Upper lobe of left lung (tissue), 4 donors: Measurements from ENCODE around the gene RETSAT.

Experiments used
- CTCF ChIP-seq, 6 experiments: fragments of 450-650 bp in 4 of 6; fragments of 200-600 bp in 2 of 6; sonication (generic) in 2 of 6; IDR thresholded peaks; one replicate each; pipeline ENCODE4 v1.5.1; 2016 to 2019; ENCODE audit warnings: antibody characterized with exemption in 6 of 6
- EP300 ChIP-seq, 4 donors: sonication (generic); formaldehyde crosslinking; IDR thresholded peaks; one replicate each; pipeline ENCODE4 v1.5.1; 2017; ENCODE audit warnings: antibody characterized with exemption in 4 of 4, control low read depth in 2 of 4
- POLR2A ChIP-seq, 4 donors: fragments of 450-650 bp; IDR thresholded peaks; one replicate each; pipeline ENCODE4 v1.5.1; 2016 to 2017; ENCODE audit warnings: antibody characterized with exemption in 4 of 4, mild to moderate bottlenecking in 2 of 4
- POLR2AphosphoS5 ChIP-seq, 2 donors: sonication (generic); formaldehyde crosslinking; IDR thresholded peaks; one replicate each; pipeline ENCODE4 v1.5.1; 2017; ENCODE audit warnings: antibody characterized with exemption in 2 of 2

GRCh38 chr2:85302121-85302520, 52.2 kb downstream of the RETSAT start:
- TF ChIP-seq CTCF (IDR thresholded peaks at IDR 0.05): no peak
- no peak for TF ChIP-seq POLR2A (IDR thresholded peaks at IDR 0.05)
- TF ChIP-seq POLR2AphosphoS5 (IDR thresholded peaks at IDR 0.05): no peak
- no peak for TF ChIP-seq EP300 (IDR thresholded peaks at IDR 0.05)
